Tibial artery (tissue), 4 donors: ENCODE results near the gene SRRM1.

ENCODE experiments used
- DNase-seq, 2 donors: peaks; one replicate each; pipeline ENCODE4 v3.0.0-alpha.2; 2019
- H3K27ac ChIP-seq, 2 donors: fragments of 200-600 bp; sonication (generic) in 1 of 2; 1 replicate in 1 of 2; 2 replicates in 1 of 2; pipeline ENCODE4 v1.5.1; 2018 to 2019; ENCODE audit warnings: mild to moderate bottlenecking in 1 of 2
- H3K27me3 ChIP-seq, 2 donors: fragments of 200-600 bp; sonication (generic) in 1 of 2; one replicate each; pipeline versions ENCODE4 v1.5.1 to v1.6.0; 2016 to 2019
- H3K36me3 ChIP-seq, 3 donors: fragments of 200-600 bp; sonication (generic) in 2 of 3; one replicate each; pipeline ENCODE4 v1.5.1; 2016 to 2019; ENCODE audit warnings: mild to moderate bottlenecking in 2 of 3
- H3K4me1 ChIP-seq, 4 donors: fragments of 200-600 bp; sonication (generic) in 2 of 4; 1 replicate in 3 of 4; 2 replicates in 1 of 4; pipeline ENCODE4 v1.5.1; 2016 to 2019
- H3K4me3 ChIP-seq, 2 donors: fragments of 200-600 bp; sonication (generic) in 1 of 2; 1 replicate in 1 of 2; 2 replicates in 1 of 2; pipeline ENCODE4 v1.5.1; 2018 to 2019; ENCODE audit warnings: mild to moderate bottlenecking in 2 of 2
- H3K9me3 ChIP-seq, 3 donors: fragments of 200-600 bp; sonication (generic) in 1 of 3; one replicate each; pipeline ENCODE4 v1.5.1; 2016 to 2019
- intact Hi-C: fragments of 100-400 bp; cut with DNase I; formaldehyde crosslinking; loops from one replicate; pipeline ENCODE4 v1.15.0; 2023; ENCODE audit warnings: low total_unique reads
- TF ChIP-seq, protein P1 (sequence below), 2 experiments: fragments of 200-600 bp in 1 of 2; fragments of 450-650 bp in 1 of 2; IDR thresholded peaks; one replicate each; pipeline ENCODE4 v1.5.1; 2017 to 2019; ENCODE audit warnings: antibody characterized with exemption in 2 of 2, mild to moderate bottlenecking in 1 of 2, moderate library complexity in 1 of 2

SRRM1 gene

DNA sequence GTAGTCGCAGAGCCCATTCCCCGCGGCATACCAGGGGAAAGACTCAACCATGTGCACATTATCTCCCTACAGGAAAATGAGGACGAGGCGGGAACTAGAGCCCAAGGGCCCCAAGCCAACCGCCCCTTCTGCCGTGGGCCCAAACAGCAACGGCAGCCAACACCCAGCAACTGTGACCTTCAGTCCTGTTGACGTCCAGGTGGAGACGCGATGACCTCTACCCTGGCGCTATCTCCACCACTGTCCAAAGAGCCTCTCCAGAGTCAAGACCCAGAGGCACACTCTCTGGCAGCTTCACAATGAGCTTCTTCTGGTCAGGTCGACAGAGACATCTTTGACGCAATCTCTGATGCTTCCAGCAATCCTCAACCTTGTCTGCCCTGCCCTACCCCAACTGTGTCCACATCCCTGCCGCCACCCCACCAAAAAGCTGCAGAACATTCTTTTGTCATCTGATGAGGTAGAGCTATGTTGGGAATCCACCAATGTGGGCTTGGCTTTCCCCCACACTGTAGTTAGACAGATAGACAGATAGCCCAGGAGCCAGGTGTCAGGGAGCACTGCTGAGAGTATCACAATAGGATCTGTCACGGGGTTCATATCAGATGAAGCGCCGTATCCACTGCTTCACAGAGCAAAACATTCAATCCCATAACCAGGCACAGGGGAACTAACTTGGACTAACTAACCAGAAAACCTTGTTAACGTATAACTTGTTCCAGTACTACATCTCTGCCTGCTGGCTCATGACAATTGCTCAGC is 37.4 kb upstream of the SRRM1 start:
- DNase-seq, result no peak
- H3K9me3 ChIP-seq, result no peaks in the 10 kb centered on the region
- no peak overlapping the region for H3K4me3 ChIP-seq
- intact Hi-C loops, result no loop called here
- TF ChIP-seq, protein P1, sequence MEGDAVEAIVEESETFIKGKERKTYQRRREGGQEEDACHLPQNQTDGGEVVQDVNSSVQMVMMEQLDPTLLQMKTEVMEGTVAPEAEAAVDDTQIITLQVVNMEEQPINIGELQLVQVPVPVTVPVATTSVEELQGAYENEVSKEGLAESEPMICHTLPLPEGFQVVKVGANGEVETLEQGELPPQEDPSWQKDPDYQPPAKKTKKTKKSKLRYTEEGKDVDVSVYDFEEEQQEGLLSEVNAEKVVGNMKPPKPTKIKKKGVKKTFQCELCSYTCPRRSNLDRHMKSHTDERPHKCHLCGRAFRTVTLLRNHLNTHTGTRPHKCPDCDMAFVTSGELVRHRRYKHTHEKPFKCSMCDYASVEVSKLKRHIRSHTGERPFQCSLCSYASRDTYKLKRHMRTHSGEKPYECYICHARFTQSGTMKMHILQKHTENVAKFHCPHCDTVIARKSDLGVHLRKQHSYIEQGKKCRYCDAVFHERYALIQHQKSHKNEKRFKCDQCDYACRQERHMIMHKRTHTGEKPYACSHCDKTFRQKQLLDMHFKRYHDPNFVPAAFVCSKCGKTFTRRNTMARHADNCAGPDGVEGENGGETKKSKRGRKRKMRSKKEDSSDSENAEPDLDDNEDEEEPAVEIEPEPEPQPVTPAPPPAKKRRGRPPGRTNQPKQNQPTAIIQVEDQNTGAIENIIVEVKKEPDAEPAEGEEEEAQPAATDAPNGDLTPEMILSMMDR (IDR thresholded peaks at IDR 0.05), result no peak
- no peaks in the 10 kb centered on the region for H3K36me3 ChIP-seq
- H3K27ac ChIP-seq, result no peak overlapping the region
- peaks cover 0 to 21% of the 10 kb centered on the region in 2 donors for H3K27me3 ChIP-seq
- peaks cover 0 to 6% (median 0%) of the 10 kb centered on the region in 4 donors for H3K4me1 ChIP-seq

DNA sequence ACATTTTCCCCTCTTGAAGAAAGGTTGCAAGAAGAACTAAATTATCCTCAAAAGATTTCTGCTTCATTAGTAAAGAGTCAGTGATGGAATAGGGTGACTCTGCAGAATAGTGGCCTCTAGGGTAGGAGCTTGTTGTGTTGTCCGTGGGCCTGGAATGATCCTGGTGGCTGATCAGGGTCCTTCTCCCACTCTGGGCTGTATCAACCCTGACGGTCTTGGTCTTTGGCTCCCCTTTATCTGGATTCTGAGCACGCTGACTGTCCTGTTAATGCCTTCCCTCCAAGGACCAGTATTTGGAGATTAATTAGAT is 36.9 kb upstream of the SRRM1 start:
- H3K27me3 ChIP-seq, result peaks cover 0 to 18% of the 10 kb centered on the region in 2 donors
- TF ChIP-seq, protein P1 (IDR thresholded peaks at IDR 0.05), result no peak
- no peak for DNase-seq
- H3K9me3 ChIP-seq, result no peaks in the 10 kb centered on the region
- H3K4me3 ChIP-seq, result no peak overlapping the region
- H3K27ac ChIP-seq, result no peak overlapping the region
- no peaks in the 10 kb centered on the region for H3K36me3 ChIP-seq
- intact Hi-C loops, result no loop called here
- peaks cover 0 to 6% (median 0%) of the 10 kb centered on the region in 4 donors for H3K4me1 ChIP-seq

DNA sequence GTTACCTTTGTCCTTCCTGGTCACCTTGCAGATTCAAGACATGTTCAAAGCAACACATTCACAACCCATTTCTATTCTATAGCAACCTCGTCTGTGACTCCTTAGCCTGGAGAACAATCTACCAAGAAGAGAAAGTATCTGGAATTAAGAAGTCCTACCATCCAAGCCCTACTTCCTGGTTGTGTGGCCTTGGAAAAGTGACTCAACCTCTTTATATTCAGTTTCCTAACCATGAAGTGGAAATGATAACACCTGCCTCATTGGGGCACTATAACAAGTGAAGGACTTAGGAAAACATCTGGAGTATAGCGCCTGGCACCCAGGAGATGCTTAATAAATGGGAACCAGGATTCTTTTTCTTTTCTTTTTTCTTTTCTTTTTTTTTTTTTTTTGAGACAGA is 36.5 kb upstream of the SRRM1 start:
- no peak overlapping the region for H3K27ac ChIP-seq
- peaks cover 0 to 18% of the 10 kb centered on the region in 2 donors for H3K27me3 ChIP-seq
- no peak overlapping the region for H3K4me3 ChIP-seq
- DNase-seq, result no peak
- intact Hi-C loops, result no loop called here
- no peaks in the 10 kb centered on the region for H3K36me3 ChIP-seq
- H3K9me3 ChIP-seq, result no peaks in the 10 kb centered on the region
- TF ChIP-seq, protein P1 (IDR thresholded peaks at IDR 0.05), result no peak
- H3K4me1 ChIP-seq, result peaks cover 0 to 6% (median 0%) of the 10 kb centered on the region in 4 donors

DNA sequence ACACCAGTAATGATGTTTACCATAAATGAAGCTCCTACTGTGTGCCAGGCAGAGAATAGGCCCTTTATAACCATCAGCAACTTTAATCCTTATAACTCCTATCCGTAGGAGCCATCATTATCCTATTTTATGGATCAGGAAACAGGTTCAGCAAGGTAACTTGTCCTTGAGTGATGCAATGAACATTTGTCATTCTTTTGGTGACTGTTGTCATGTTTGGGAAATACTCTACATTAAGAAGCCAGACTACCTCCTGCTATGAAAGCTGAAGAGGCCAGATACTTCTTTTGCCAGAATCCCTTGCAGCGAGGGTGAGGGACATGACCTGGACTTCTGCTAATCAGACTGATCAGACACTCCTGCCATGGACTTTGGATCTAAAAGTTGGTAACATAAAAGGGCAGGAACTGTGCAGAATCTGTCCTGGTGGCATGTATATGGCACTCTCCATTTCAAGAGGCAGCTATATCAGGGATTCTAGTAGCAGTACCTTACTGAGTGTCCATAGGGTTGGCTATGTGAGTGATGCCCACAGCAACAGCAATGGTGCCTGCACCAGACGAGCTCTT is 33.1 kb upstream of the SRRM1 start:
- Histone ChIP-seq H3K9me3 (no peaks in the 10 kb centered on the region), H3K4me3 (no peak overlapping the region), H3K4me1 (peaks cover 0 to 6% (median 0%) of the 10 kb centered on the region in 4 donors), H3K36me3 (no peaks in the 10 kb centered on the region), H3K27ac (no peak overlapping the region), H3K27me3 (peaks cover 0 to 27% of the 10 kb centered on the region in 2 donors)
- intact Hi-C loops, result no loop called here
- DNase-seq, result no peak
- TF ChIP-seq, protein P1 (IDR thresholded peaks at IDR 0.05), result no peak

DNA sequence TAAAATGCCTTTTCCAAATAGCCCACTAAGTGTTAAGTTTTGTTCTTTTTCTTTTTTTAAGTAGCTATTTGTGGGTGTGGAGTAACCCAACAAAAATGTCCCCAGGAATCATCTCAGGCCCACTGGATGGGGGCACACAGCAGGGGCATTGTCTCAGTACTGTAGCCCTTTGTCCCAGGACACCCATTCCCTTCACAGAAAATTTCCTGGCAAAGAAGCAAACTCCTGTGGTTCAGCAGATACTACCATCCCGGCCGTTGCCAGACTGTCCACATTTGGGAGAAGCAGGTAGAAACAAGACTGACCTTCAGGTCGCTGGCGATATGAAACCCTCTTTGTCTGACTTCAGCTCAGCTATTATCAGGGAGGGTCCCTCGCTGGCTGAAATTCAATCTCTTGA is 23.7 kb upstream of the SRRM1 start:
- Histone ChIP-seq H3K9me3 (no peaks in the 10 kb centered on the region), H3K36me3 (no peaks in the 10 kb centered on the region), H3K4me1 (no peaks in the 10 kb centered on the region), H3K27me3 (peaks cover 0 to 5% of the 10 kb centered on the region in 2 donors), H3K27ac (no peak overlapping the region), H3K4me3 (no peak overlapping the region)
- TF ChIP-seq, protein P1 (IDR thresholded peaks at IDR 0.05), result no peak
- intact Hi-C loops, result no loop called here
- no peak for DNase-seq
